Heart left ventricle (tissue), 13 donors: ENCODE measurements around the gene PRCC.

Experiments used
- CTCF ChIP-seq, 12 donors: fragments of 200-600 bp; sonication (generic) in 4 of 12; IDR thresholded peaks; one replicate each; pipeline versions ENCODE4 v1.5.0 to v1.8.0; 2018 to 2022; ENCODE audit warnings: antibody characterized with exemption in 12 of 12, mild to moderate bottlenecking in 5 of 12
- POLR2A ChIP-seq, 2 donors: fragments of 450-650 bp; IDR thresholded peaks; one replicate each; pipeline ENCODE4 v1.6.1; 2017; ENCODE audit warnings: antibody characterized with exemption in 2 of 2, mild to moderate bottlenecking in 2 of 2, moderate library complexity in 2 of 2
- donor health status: ischemic (EF 13 %, LVEDD 7.1; RV severe dilation, severe dysfunction).
- donor health status: DM: no; HTN: yes; CAD: no.
- donor health status: DM: no; HTN: no; CAD: no.
- donor health status: ischemic (EF 25% LVEDD 6.9; RV normal size, moderate dysfunction).
- donor health status: ischemic (EF 25% LVEDD 5.7; RV mildly dilated, moderate dysfunction).
- donor health status: ischemic (EF 35%, LVEDD 5.7; RV mildly dilated, moderate dysfunction).
- donor health status: nonischemic (EF 11% LVEDD 7.7; RV severe dilation, severe dysfunction).
- donor health status: DM: yes; HTN: yes; CAD: no.
- donor health status: PGD.
- donor health status: ischemic (EF 29% LVEDD 5.4; RV normal size, mild dysfunction).
- donor health status: nonischemic (EF 23%, LVEDD 6.1; RV moderate dilation, normal function).

- TF ChIP-seq POLR2A (IDR thresholded peaks at IDR 0.05) = no peak
- no peak for TF ChIP-seq CTCF (IDR thresholded peaks at IDR 0.05)
Observed at GRCh38 chr1:156772728-156773497, 5.6 kb downstream of the PRCC start.
